ENCODE results near the gene ZNF532. TPM values are rescaled to one million over a fixed set of nuclear protein-coding genes. Genes with fewer than 3 reads are reported as not detected.
"Not testable (repeated sequence)": the region's sequence is repeated elsewhere in the genome, so short reads cannot be mapped to it uniquely, and the experiment has no call there.

Gene ZNF532
- 10 to 100 TPM; 79.1 to 83.6 TPM for total RNA-seq
- long read RNA-seq, donor 1, full-length matches to known transcripts: 1 of 15 reads
- long read RNA-seq, donor 1, partial matches to known transcripts: 4 of 15 reads
- long read RNA-seq, donor 1, other reads (novel, unspliced or antisense): 10 of 15 reads
- long read RNA-seq, donor 2, full-length matches to known transcripts: 2 of 15 reads
- long read RNA-seq, donor 2, partial matches to known transcripts: 13 of 15 reads
- long read RNA-seq, donor 2, other reads (novel, unspliced or antisense): 0 of 15 reads

- no peak for DNase-seq (ENCODE audit: low spot score)
- intact Hi-C loops (cut with DNase I): loop anchor here in 1 of 2 donors (5.0 kb wide), 1 partner anchor 77 kb away; no protein-coding TSS in a partner anchor
These were observed at the start of gene ZNF532 for GRCh38 chr18:58864146-58865032. Gene ZNF532, plus strand, starts transcription at chr18:58864877. CDS start in a region left out here.

- intact Hi-C loops (cut with DNase I): no loop called here
- DNase-seq (ENCODE audit: low spot score): no peak
These were observed 45.6 kb upstream of the ZNF532 start for GRCh38 chr18:58819051-58819450.

GRCh38 chr18:58820251-58820650, 44.4 kb upstream of the ZNF532 start:
- intact Hi-C loops (cut with DNase I): no loop called here
- no peak for DNase-seq (ENCODE audit: low spot score)

GRCh38 chr18:58822944-58823343, 41.7 kb upstream of the ZNF532 start:
- intact Hi-C loops (cut with DNase I): no loop called here
- DNase-seq (ENCODE audit: low spot score): no peak

GRCh38 chr18:58823412-58823811, 41.3 kb upstream of the ZNF532 start:
- DNase-seq (ENCODE audit: low spot score): no peak
- intact Hi-C loops (cut with DNase I): no loop called here

GRCh38 chr18:58826926-58827325, 37.8 kb upstream of the ZNF532 start:
- intact Hi-C loops (cut with DNase I); DNase-seq (ENCODE audit: low spot score): not testable (repeated sequence)

- DNase-seq (ENCODE audit: low spot score): no peak
- intact Hi-C loops (cut with DNase I): no loop called here
These were observed 37.2 kb upstream of the ZNF532 start for GRCh38 chr18:58827428-58827827.

GRCh38 chr18:58827886-58828285, 36.8 kb upstream of the ZNF532 start:
- DNase-seq (ENCODE audit: low spot score): no peak
- intact Hi-C loops (cut with DNase I): no loop called here

- intact Hi-C loops (cut with DNase I): no loop called here
- no peak for DNase-seq (ENCODE audit: low spot score)
These were observed 36.1 kb upstream of the ZNF532 start for GRCh38 chr18:58828399-58829121.

- DNase-seq (ENCODE audit: low spot score): no peak
- intact Hi-C loops (cut with DNase I): no loop called here
These were observed 35.4 kb upstream of the ZNF532 start for GRCh38 chr18:58829263-58829662.

GRCh38 chr18:58829886-58830285, 34.8 kb upstream of the ZNF532 start:
- DNase-seq (ENCODE audit: low spot score); intact Hi-C loops (cut with DNase I): not testable (repeated sequence)

GRCh38 chr18:58831606-58832005, 33.1 kb upstream of the ZNF532 start:
- intact Hi-C loops (cut with DNase I): no loop called here
- DNase-seq (ENCODE audit: low spot score): no peak

- DNase-seq (ENCODE audit: low spot score): no peak
- intact Hi-C loops (cut with DNase I): no loop called here
These were observed 26.4 kb upstream of the ZNF532 start for GRCh38 chr18:58838165-58838860.

GRCh38 chr18:58838946-58839345, 25.7 kb upstream of the ZNF532 start:
- intact Hi-C loops (cut with DNase I): no loop called here
- no peak for DNase-seq (ENCODE audit: low spot score)

- intact Hi-C loops (cut with DNase I): loop anchor here in 1 of 2 donors (10.0 kb wide), 1 partner anchor 58 kb away; no protein-coding TSS in a partner anchor
- no peak for DNase-seq (ENCODE audit: low spot score)
These were observed 21.5 kb upstream of the ZNF532 start for GRCh38 chr18:58842978-58843687.

- intact Hi-C loops (cut with DNase I): loop anchor here in 1 of 2 donors (10.0 kb wide), 1 partner anchor 59 kb away; no protein-coding TSS in a partner anchor
- no peak for DNase-seq (ENCODE audit: low spot score)
These were observed 21.0 kb upstream of the ZNF532 start for GRCh38 chr18:58843688-58844035.

- DNase-seq (ENCODE audit: low spot score): no peak
- intact Hi-C loops (cut with DNase I): loop anchor here in 1 of 2 donors (10.0 kb wide), 1 partner anchor 60 kb away; no protein-coding TSS in a partner anchor
These were observed 19.8 kb upstream of the ZNF532 start for GRCh38 chr18:58844871-58845270.

GRCh38 chr18:58845928-58846724, 18.6 kb upstream of the ZNF532 start:
- no peak for DNase-seq (ENCODE audit: low spot score)
- intact Hi-C loops (cut with DNase I): loop anchor here in 1 of 2 donors (10.0 kb wide), 1 partner anchor 61 kb away; no protein-coding TSS in a partner anchor

Data from posterior vena cava (tissue), 2 donors.